ENCODE measurements around the gene IFIT1.

DNA sequence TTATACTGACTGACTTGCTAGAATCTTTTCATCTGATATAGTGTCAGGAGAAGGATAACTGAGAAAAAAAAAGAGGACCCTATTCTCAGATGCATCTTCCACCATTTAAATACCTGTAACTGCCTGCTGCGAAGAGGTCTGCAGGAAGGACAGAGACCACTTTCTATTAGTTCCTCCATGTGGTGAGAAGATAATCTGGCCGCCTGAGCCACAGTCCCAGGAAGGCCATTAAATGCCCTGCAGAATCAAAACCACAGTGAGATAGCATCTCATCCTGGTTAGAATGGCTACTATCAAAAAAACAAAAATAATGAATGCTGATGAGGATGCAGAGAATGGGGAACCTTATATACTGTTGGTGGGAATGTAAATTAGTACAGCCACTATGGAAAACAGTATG is 34.4 kb upstream of the IFIT1 start:
- TF ChIP-seq, protein P1, sequence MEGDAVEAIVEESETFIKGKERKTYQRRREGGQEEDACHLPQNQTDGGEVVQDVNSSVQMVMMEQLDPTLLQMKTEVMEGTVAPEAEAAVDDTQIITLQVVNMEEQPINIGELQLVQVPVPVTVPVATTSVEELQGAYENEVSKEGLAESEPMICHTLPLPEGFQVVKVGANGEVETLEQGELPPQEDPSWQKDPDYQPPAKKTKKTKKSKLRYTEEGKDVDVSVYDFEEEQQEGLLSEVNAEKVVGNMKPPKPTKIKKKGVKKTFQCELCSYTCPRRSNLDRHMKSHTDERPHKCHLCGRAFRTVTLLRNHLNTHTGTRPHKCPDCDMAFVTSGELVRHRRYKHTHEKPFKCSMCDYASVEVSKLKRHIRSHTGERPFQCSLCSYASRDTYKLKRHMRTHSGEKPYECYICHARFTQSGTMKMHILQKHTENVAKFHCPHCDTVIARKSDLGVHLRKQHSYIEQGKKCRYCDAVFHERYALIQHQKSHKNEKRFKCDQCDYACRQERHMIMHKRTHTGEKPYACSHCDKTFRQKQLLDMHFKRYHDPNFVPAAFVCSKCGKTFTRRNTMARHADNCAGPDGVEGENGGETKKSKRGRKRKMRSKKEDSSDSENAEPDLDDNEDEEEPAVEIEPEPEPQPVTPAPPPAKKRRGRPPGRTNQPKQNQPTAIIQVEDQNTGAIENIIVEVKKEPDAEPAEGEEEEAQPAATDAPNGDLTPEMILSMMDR (IDR thresholded peaks at IDR 0.05), result no peak
- TF ChIP-seq POLR2A (IDR thresholded peaks at IDR 0.05), result no peak

All from uterus (tissue), 2 donors.